H9 (cell line): ENCODE data around the gene CFAP43. TPM values are rescaled to one million over a fixed set of nuclear protein-coding genes. Genes with fewer than 3 reads are reported as not detected.

Source experiments
- DNase-seq: peaks from one replicate; pipeline ENCODE4 v3.0.0-alpha.2; 2017
- H2AFZ ChIP-seq: one replicate; pipeline ENCODE4 v1.6.1; 2013; ENCODE audit warnings: mild to moderate bottlenecking, low read length, control low read depth, moderate library complexity
- H2AK5ac ChIP-seq: 2 replicates; pipeline ENCODE4 v1.6.1; 2013; ENCODE audit warnings: low read length, control low read depth, mixed read lengths; ENCODE audit not compliant: insufficient read length
- H2BK120ac ChIP-seq: one replicate; pipeline ENCODE4 v1.6.1; 2013; ENCODE audit warnings: low read depth, mild to moderate bottlenecking, low read length, control low read depth, inconsistent platforms; ENCODE audit not compliant: poor library complexity, severe bottlenecking
- H2BK12ac ChIP-seq: 2 replicates; pipeline ENCODE4 v1.6.1; 2013; ENCODE audit warnings: low read length, control low read depth, mixed read lengths, low read depth; ENCODE audit not compliant: insufficient read length
- H2BK15ac ChIP-seq: 2 replicates; pipeline ENCODE4 v1.6.1; 2013; ENCODE audit warnings: low read depth, low read length, control low read depth
- H2BK20ac ChIP-seq: one replicate; pipeline ENCODE4 v1.6.1; 2013; ENCODE audit warnings: low read depth, mild to moderate bottlenecking, low read length, control low read depth, inconsistent platforms; ENCODE audit not compliant: poor library complexity, severe bottlenecking
- H2BK5ac ChIP-seq: 2 replicates; pipeline ENCODE4 v1.6.1; 2013; ENCODE audit warnings: low read length, control low read depth, mixed read lengths; ENCODE audit not compliant: insufficient read length
- H3K14ac ChIP-seq: 2 replicates; pipeline ENCODE4 v1.6.1; 2013; ENCODE audit warnings: low read length, control low read depth; ENCODE audit not compliant: insufficient read depth
- H3K18ac ChIP-seq: 2 replicates; pipeline ENCODE4 v1.6.1; 2013; ENCODE audit warnings: low read depth, mild to moderate bottlenecking, mixed read lengths, low read length, control low read depth; ENCODE audit not compliant: insufficient read length
- H3K23ac ChIP-seq: 2 replicates; pipeline ENCODE4 v1.6.1; 2013; ENCODE audit warnings: low read length, control low read depth, mixed read lengths, low read depth; ENCODE audit not compliant: insufficient read length
- H3K23me2 ChIP-seq: 2 replicates; pipeline ENCODE4 v1.6.1; 2013; ENCODE audit warnings: low read depth, mild to moderate bottlenecking, mixed read lengths, low read length, control low read depth; ENCODE audit not compliant: insufficient read length, poor library complexity, severe bottlenecking
- H3K27ac ChIP-seq: 2 replicates; pipeline ENCODE4 v1.5.1; 2013; ENCODE audit warnings: low read length, control low read depth, mixed read lengths, low read depth; ENCODE audit not compliant: insufficient read length
- H3K27me3 ChIP-seq: 2 replicates; pipeline ENCODE4 v1.6.1; 2013; ENCODE audit warnings: low read length, control low read depth, inconsistent platforms; ENCODE audit not compliant: insufficient read depth
- H3K4ac ChIP-seq: 2 replicates; pipeline ENCODE4 v1.6.1; 2013; ENCODE audit warnings: low read depth, mild to moderate bottlenecking, control low read depth, inconsistent platforms, low read length, moderate library complexity
- H3K4me1 ChIP-seq: 2 replicates; pipeline ENCODE4 v1.6.1; 2013; ENCODE audit warnings: low read length, control low read depth, inconsistent platforms; ENCODE audit not compliant: insufficient read depth
- H3K4me2 ChIP-seq: 2 replicates; pipeline ENCODE4 v1.6.1; 2013; ENCODE audit warnings: low read length, control low read depth, mixed read lengths; ENCODE audit not compliant: insufficient read length, insufficient read depth
- H3K56ac ChIP-seq: 2 replicates; pipeline ENCODE4 v1.6.1; 2013; ENCODE audit warnings: low read depth, mild to moderate bottlenecking, mixed read lengths, low read length, control low read depth; ENCODE audit not compliant: insufficient read length
- H3K79me1 ChIP-seq: 2 replicates; pipeline ENCODE4 v1.6.1; 2013; ENCODE audit warnings: low read depth, mild to moderate bottlenecking, moderate library complexity, low read length, control low read depth, inconsistent platforms; ENCODE audit not compliant: insufficient read depth, poor library complexity, severe bottlenecking
- H3K79me2 ChIP-seq: 2 replicates; pipeline ENCODE4 v1.6.1; 2013; ENCODE audit warnings: low read length, control low read depth, inconsistent platforms; ENCODE audit not compliant: insufficient read depth
- H3K9ac ChIP-seq: 2 replicates; pipeline ENCODE4 v1.6.1; 2013; ENCODE audit warnings: low read length, control low read depth, mixed read lengths; ENCODE audit not compliant: insufficient read length; ENCODE audit errors: extremely low read depth
- H3K9me3 ChIP-seq: one replicate; pipeline ENCODE4 v1.6.1; 2013; ENCODE audit warnings: low read depth, low read length, inconsistent platforms; ENCODE audit not compliant: control insufficient read depth
- H3T11ph ChIP-seq: one replicate; pipeline ENCODE4 v1.6.1; 2013; ENCODE audit warnings: mild to moderate bottlenecking, low read length, control low read depth, inconsistent platforms
- H4K20me1 ChIP-seq: one replicate; pipeline ENCODE4 v1.6.1; 2013; ENCODE audit not compliant: control insufficient read depth, insufficient read length, insufficient read depth
- H4K5ac ChIP-seq: 2 replicates; pipeline ENCODE4 v1.6.1; 2013; ENCODE audit warnings: low read depth, mild to moderate bottlenecking, mixed read lengths, low read length, control low read depth; ENCODE audit not compliant: insufficient read length
- H4K8ac ChIP-seq: replicated peaks from 2 replicates; pipeline ENCODE4 v1.6.1; 2013; ENCODE audit warnings: low read length, control low read depth, mixed read lengths, low read depth; ENCODE audit not compliant: insufficient read length
- H4K91ac ChIP-seq: 2 replicates; pipeline ENCODE4 v1.6.1; 2013; ENCODE audit warnings: low read depth, mild to moderate bottlenecking, moderate library complexity, mixed read lengths, low read length, control low read depth; ENCODE audit not compliant: insufficient read length
- H3K27ac Mint-ChIP-seq, 3 experiments: 2 replicates in 2 of 3; 3 replicates in 1 of 3; pipeline ENCODE4 v1.8.0; 2020 to 2021; ENCODE audit warnings: mixed read lengths in 3 of 3, mild to moderate bottlenecking in 1 of 3, moderate library complexity in 1 of 3
- H3K27me3 Mint-ChIP-seq: 2 replicates; pipeline ENCODE4 v1.8.0; 2021; ENCODE audit warnings: low read depth, mild to moderate bottlenecking, moderate library complexity, mixed read lengths
- H3K36me3 Mint-ChIP-seq, 3 experiments: 2 replicates in 2 of 3; 3 replicates in 1 of 3; pipeline ENCODE4 v1.8.0; 2020 to 2021; ENCODE audit warnings: low read depth in 3 of 3, mixed read lengths in 3 of 3; ENCODE audit not compliant: insufficient read depth in 1 of 3
- H3K4me1 Mint-ChIP-seq, 2 experiments: 2 replicates each; pipeline ENCODE4 v1.8.0; 2020; ENCODE audit warnings: mixed read lengths in 2 of 2
- H3K4me3 Mint-ChIP-seq, 2 experiments: 2 replicates in 1 of 2; 3 replicates in 1 of 2; pipeline ENCODE4 v1.8.0; 2020 to 2021; ENCODE audit warnings: mild to moderate bottlenecking in 2 of 2, mixed read lengths in 2 of 2, moderate library complexity in 1 of 2
- H3K9me3 Mint-ChIP-seq, 2 experiments: 2 replicates in 1 of 2; 3 replicates in 1 of 2; pipeline ENCODE4 v1.8.0; 2020; ENCODE audit warnings: mild to moderate bottlenecking in 2 of 2, mixed read lengths in 2 of 2, moderate library complexity in 1 of 2
- WGBS: extraction: QIAGEN DNeasy Blood & Tissue Kit; methylation state at CpG from one replicate; pipeline ENCODE4 v1.1.7; 2013; ENCODE audit warnings: missing lambda C conversion rate, low lambda C conversion rate, mixed read lengths; ENCODE audit not compliant: insufficient read length; ENCODE audit errors: extremely low coverage; 5-methylcytosine and 5-hydroxymethylcytosine counted together
- total RNA-seq: library from RNA; stranded (reverse); gene quantifications from 2 replicates; pipeline ENCODE4 v1.2.1, GENCODE V29; 2021
- TF ChIP-seq, protein P1 (sequence below): fragments of 200-600 bp; sonication (generic); conservative IDR thresholded peaks from 3 replicates; pipeline ENCODE4 v1.8.0; 2021; ENCODE audit warnings: antibody characterized with exemption, mild to moderate bottlenecking

The CFAP43 gene
- total RNA-seq, 1 experiment from 2014 or later, result 0.26 TPM

DNA sequence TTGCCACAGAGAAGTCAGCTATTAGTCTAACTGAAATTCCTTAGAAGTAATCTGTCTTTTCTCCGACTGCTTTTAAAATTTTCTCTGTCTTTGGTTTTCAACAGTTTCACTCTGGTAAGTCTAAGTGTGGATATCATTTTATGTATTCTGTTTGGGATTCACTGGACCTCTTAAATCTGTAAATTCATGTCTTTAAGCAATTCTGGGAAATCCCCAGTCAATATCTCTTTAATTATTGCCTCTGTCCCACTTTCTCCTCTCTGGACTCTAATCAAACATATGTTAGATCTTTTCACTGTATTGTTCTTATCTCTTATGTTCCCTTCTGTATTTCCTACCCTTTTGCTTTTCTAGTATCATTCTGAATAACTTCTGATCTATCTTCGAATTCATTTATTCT is 29.9 kb downstream of the CFAP43 start:
- Mint-ChIP-seq H3K27me3 (no peaks in the 10 kb centered on the region), H3K4me3 (no peak overlapping the region), H3K36me3 (no peaks in the 10 kb centered on the region), H3K4me1 (0 out of 4 replicates have a peak, but pooled peaks cover 0 to 4% of the 10 kb centered on the region in 2 experiments), H3K9me3 (no peaks in the 10 kb centered on the region), H3K27ac (no peak overlapping the region; a peak in 1 of 7 replicates)
- H3K14ac ChIP-seq, result no peak overlapping the region
- no peak overlapping the region for H2BK12ac ChIP-seq
- H3K9me3 ChIP-seq, result no peaks in the 10 kb centered on the region
- H2BK120ac ChIP-seq, result no peak overlapping the region
- H3K4me1 ChIP-seq, result no peaks in the 10 kb centered on the region
- H4K20me1 ChIP-seq, result no peaks in the 10 kb centered on the region
- H3K56ac ChIP-seq, result no peak overlapping the region
- H3K27me3 ChIP-seq, result no peaks in the 10 kb centered on the region
- H2BK5ac ChIP-seq, result no peak overlapping the region
- no peak overlapping the region for H3K4ac ChIP-seq
- no peak overlapping the region for H3T11ph ChIP-seq
- H3K4me2 ChIP-seq, result no peak overlapping the region
- H3K79me1 ChIP-seq, result no peaks in the 10 kb centered on the region
- no peak overlapping the region for H3K18ac ChIP-seq
- no peak overlapping the region for H4K8ac ChIP-seq
- no peak overlapping the region for H4K91ac ChIP-seq
- H2AFZ ChIP-seq, result no peak overlapping the region
- H2BK20ac ChIP-seq, result no peak overlapping the region
- no CpG with 5 or more reads among the region's 2 CpGs for WGBS
- no peak overlapping the region for H4K5ac ChIP-seq
- DNase-seq, result no peak
- TF ChIP-seq, protein P1, sequence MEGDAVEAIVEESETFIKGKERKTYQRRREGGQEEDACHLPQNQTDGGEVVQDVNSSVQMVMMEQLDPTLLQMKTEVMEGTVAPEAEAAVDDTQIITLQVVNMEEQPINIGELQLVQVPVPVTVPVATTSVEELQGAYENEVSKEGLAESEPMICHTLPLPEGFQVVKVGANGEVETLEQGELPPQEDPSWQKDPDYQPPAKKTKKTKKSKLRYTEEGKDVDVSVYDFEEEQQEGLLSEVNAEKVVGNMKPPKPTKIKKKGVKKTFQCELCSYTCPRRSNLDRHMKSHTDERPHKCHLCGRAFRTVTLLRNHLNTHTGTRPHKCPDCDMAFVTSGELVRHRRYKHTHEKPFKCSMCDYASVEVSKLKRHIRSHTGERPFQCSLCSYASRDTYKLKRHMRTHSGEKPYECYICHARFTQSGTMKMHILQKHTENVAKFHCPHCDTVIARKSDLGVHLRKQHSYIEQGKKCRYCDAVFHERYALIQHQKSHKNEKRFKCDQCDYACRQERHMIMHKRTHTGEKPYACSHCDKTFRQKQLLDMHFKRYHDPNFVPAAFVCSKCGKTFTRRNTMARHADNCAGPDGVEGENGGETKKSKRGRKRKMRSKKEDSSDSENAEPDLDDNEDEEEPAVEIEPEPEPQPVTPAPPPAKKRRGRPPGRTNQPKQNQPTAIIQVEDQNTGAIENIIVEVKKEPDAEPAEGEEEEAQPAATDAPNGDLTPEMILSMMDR, result no peak
- H2AK5ac ChIP-seq, result no peak overlapping the region
- H3K23ac ChIP-seq, result no peak overlapping the region
- H2BK15ac ChIP-seq, result no peak overlapping the region
- no peaks in the 10 kb centered on the region for H3K23me2 ChIP-seq
- no peaks in the 10 kb centered on the region for H3K79me2 ChIP-seq
- no peak overlapping the region for H3K27ac ChIP-seq
- no peak overlapping the region for H3K9ac ChIP-seq
